ENCODE data around the gene SLC48A1.
"Not testable (repeated sequence)": the region's sequence is repeated elsewhere in the genome, so short reads cannot be mapped to it uniquely, and the experiment has no call there.

The SLC48A1 gene

DNA sequence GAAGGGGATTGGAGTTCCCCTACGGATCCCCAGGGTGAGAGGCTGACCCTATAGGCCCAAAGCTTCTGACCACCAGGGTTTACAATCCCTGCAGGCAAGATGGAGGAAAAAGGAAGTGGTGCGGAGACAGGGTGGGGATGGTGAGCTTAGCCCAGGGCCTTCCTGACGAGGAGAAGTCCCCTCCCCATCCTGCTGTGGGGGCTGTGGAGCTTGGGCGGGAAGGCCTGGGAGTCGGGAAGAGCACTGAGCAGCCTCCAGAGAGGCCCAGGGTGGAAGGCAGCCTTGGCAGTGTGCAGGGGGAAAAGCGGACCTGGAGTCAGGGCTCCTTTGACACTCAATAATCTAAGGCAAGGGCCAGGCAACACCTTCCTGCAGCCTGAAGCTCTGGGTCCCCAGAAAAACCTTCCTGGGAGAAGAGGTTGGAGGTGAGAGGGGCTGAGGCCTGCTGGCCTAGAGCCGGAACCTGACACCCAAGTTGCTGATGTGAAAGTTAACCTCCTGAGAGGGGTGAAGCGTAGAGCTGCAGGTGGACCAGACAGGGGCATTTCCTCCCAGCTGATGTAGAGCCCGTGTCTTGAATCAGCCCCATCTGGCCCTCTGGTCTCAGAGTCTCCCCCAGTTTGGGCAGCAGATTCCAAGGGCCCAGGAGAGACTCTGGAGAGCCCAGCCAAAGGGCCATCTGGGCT lies 40.6 kb downstream of the SLC48A1 start:
- no peak for DNase-seq

DNA sequence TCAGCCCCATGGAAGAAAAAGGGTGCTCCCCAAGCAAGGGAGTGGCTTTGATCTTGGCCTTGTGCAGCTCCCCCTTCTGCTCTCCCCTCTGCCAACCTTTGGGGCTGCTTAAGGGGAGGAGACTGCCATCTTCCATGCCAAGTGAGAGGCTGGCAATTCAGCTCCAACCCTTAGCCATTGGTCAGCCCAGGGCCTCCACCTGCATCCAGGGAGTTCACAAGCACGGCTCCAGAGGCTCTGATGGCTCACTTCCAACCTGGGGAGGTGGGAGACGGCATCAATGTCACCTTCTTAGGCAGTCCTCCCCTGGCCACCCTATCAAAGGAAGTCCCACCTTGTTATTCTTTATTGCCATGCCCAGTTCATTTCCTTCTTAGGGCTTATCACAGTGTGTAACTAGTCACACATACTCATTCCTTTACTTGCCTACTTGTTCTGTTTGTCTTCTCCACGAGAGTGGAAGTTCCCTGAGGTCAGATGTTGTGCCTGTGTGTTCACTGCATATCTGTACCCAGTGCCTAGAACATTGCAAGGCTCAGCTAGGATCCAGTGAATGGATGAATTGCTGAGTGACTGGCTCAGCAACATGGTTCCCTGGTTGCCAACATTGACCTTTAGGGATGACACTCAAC lies 41.6 kb downstream of the SLC48A1 start:
- DNase-seq = no peak

DNA sequence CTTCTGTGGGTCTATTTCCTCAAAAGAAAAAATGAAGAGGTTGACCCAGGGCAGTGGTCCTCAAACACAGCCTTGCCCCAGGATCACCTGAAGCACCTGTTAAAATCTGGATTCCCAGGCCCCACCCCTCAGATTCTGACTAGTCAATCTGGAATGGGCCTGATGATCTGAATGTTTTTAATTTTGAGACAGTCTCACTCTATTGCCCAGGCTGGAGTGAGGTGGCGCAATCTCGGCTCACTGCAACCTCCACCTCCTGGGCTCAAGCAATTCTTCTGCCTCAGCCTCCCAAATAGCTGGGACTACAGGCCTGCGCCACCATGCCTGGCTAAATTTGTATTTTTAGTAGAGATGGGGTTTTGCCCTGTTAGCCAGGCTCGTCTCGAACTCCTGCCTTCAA lies 42.4 kb downstream of the SLC48A1 start:
- not testable (repeated sequence) for DNase-seq

DNA sequence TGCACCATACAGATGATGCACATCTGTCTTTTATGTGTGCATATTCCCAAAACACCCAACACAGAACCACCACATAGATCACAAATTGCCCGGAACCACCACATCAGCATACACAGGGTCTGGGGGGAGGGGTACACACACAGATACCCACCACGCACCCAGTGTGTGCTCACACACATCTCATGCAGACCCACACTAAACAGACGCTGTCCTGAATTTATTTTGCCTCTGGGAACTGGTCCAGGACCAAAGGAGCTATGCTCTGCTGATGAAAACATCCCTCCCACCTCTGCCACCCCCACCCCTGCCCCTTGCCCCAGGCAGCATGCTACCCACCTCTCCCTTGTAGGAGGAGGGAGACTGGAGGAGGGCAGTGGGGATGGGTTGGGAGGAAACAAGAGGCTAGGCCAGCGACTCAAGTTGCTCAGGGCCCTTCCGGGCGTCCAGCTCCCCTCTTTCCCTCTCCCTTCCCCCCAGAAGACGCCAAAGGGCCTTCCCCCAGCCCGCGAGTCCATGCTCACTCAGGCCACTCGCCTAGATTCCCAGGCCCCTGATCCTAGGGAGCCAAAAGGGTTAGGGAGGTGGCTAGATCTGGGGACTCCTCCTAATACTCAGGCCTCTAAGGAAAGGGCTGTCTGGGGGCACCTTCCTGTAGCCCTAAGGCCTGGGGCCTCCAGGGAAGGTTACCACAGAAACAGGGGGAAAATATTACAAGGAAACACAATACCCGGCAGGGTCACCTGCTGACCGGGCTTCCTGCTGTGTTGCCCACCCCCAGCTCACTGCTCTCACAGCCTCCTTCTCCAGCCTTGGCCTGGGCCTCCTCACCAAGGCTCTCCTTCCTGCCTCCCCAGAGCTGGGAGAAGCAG lies 43.6 kb downstream of the SLC48A1 start:
- no peak for DNase-seq

DNA sequence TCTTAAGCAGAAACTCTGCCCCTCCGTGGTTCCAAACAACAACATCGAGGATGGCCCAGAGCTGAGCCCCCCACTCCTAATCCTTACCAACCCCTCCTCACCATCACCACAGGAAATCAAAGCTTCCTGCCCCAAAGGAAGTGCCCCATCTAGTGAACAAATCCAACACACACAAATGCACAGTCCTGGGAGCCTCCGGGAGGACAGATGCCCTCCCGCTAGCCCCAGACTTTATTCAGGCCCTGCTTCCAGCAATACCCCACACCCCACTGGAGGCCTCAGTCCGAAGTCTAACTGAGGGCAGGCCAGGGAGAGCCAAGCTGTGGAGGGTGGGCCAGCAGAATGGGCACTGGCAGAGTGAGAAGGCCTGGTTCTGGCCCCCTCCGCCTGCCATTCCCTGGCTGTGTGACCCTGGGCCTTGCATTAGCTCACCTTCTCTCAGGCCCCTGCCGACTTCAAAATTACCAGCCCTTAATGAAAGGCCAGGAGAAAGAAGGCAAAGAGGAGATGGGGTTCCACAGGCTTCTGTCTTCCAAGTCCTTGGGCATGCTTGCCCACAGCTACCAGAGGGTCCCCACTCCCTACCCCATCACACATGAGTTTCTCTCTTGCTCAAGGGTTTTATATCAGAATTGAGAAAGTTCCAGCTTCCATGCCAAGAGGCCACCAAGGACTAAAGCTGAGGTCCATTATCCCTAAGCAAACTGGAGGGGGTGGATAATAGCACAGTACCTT lies 44.4 kb downstream of the SLC48A1 start:
- no peak for DNase-seq

DNA sequence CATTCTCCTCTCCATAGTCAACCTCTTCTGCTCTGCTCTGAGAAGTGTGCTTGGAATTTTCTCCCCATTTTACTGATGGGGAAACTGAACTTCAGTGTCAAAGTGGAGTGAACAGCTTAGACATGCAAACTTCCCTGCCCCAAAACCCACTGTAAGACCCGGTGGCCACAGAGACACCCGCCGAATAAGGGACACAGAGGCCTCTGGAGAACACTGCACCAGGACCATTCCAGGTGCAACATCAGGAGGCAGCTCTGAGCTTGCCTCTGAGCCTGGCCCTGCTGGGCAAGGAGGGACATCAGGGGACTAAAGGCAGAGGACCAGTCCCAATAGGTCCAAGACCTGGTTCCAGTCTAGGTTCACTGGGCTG lies 45.0 kb downstream of the SLC48A1 start:
- DNase-seq = no peak

DNA sequence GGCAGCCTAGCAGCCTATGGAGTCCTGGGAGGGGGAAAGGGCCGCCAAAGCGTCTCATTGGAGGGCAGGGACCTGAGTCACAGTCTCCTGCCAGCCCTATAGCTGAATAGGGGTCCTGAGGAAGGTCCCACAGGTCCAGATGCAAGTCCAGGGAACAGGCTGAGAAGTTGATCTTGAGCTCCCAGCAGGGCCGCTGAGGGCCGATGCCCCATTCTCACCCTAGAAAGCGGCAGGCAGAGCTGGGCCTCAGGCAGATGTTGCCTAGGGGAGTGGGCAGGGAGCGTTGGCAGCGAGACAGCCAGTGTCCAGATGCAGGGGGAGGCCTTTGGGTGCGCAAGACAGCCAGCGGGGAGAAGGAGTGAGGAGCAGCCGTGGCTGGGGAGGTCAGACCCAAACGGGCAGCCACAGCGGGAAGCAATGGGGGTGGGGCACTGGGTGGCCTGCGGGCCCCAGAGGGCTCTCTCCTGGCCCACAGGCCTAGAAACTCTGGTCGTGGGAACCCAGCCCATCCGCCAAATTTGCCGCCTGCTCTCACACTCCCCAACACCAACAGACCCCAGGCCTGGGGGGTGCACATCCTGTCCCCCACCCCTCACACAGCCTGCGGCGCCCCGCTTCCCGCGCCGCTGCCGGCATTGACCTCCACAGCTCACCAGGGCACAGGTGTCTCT lies 45.6 kb downstream of the SLC48A1 start:
- DNase-seq = no peak

DNA sequence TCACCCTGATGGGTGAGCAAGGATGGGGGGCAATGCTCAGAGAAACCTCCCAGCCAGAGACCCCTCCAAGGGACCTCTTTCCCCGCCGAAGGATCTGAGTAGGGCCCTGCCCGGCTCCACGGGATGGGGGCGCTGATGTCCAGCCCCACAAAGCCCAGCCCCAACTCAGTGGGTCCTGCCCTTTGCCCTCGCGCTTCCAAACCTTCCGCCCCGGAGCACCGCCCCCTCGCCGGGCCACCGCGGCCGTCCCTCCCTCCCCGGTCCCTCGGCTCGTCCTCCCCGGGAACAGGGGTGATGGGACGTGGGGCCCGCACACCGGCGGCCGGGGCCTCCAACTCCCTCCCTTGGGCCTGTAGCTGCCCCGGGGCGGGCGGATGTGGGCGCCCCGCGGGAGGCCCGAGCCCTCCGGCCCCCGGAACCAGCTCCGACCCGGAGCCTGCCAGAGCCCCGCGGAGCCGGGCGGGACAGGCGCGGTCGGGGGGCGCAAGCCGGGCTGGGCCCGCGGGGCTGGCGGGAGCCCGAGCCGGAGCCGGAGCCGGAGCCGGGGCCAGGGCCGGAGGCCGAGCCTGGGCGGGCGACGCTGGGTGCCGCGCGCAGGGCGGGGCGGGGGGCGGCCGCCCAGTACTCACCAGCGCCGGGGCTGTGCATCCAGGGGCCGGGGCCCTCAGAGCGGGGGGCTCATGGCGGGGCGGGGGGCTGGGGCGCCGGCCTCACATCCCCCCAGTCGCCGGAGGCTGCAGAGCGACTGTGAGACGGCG lies 46.3 kb downstream of the SLC48A1 start:
- DNase-seq = no peak

DNA sequence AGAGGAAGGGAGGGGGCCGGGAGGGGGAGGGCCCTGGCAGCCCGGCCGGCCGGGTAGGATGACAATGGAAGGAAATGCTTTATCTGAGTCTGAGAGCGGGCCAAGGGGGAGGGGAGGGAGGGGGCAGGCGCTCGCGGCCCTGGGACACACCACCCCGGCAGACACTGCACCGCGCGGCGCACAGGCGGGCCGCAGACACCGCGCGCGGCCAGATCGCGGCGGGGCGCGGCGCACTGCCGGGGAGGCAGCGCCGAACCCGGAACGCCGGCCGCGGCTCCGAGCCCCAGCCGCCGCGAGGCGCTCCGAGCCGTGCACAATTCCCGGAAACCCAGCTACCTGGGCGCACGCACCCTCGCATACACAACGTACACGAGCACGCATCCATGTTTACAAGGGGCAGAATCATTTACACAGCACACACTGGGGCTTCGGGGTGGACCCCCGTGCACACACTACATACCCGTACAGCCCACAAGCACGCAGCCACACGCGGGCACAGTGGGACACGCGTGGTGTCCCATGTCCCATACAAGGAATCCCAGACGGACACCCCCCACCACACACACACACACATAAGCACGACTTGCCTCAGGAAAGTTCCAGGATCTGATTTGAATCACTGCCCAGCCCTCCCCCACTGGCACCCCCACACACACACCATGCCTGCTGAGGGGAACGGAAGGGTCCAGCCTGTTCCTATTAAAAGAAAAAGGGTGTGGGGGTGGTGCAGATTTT lies 47.0 kb downstream of the SLC48A1 start, which contains the start of gene HDAC7:
Gene HDAC7, minus strand, starts transcription at position 8 of the 735 bp plus-strand sequence. CDS start 118 bp downstream, outside the sequence.
- peak; percentile 31 to 47 for DNase-seq

DNA sequence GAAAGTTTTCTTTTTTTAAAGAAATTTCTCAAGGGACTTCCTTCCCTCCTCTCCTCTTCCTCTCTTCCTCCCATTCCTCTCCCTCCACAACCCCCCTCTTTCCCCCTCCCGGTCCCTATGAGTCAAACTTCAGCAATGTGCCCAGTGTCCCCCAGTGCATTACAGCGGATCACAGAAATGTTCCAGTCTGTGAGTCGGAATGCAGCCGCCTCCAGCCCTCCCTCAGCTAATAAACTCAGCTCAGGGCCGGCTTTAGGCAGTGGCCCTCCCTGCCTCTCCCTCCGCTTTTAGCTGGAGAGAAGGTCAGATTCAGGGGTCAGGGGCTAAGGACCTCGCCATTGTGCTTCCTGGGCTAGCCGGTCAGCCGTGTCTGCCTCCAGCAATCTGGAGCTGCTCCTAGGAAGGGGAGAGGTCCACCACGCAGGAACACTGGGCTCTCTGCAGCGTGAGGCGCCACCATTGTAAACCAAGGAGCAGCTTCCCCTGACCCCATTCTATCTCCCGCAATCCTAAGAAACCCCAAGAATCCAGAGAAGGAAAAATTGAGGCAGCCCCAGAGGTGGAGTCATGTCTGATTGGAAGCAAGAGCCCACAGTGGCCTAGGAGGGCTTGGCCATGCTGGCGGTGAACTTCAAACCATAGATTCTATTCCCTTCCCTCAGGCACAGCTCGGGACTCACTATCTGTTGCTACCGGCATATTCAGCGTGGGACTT lies 47.8 kb downstream of the SLC48A1 start:
- DNase-seq = no peak

DNA sequence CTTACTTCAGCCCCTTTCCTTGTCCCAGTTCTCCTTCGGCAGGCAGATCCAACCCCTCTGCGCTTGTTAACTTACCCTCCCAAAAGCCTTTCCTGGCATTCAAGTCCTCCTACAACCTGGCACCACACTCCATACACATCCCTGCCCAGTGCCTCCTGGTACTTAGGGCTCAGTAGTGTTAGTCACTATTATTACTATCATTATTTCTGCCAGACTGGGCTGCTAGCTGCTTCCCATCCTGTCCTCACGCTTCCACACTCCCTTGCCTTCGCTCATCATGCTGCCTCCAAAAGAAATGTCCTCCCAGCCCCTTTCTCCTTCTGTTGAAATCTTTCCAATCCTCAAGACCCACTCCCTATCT lies 48.3 kb downstream of the SLC48A1 start:
- DNase-seq = no peak

DNA sequence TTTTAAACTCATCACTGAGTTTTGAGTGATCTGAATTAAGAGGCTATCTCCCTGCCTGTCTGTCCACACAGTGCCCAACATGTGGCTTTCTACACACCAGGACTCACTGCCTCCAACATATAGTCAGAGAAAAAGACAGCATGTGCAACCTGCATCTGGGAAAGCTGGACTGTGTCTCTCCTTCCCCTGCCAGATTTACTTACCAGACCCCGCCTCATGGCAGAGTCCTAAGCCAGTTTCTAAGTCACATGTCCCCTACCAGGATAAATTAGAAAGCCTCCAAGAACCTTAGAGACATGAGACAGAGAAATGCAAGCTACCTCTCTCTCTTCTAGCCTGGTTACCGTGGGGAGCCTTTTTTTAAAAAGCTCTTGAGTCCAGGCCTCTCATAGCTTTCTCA lies 49.4 kb downstream of the SLC48A1 start:
- DNase-seq = no peak

DNA sequence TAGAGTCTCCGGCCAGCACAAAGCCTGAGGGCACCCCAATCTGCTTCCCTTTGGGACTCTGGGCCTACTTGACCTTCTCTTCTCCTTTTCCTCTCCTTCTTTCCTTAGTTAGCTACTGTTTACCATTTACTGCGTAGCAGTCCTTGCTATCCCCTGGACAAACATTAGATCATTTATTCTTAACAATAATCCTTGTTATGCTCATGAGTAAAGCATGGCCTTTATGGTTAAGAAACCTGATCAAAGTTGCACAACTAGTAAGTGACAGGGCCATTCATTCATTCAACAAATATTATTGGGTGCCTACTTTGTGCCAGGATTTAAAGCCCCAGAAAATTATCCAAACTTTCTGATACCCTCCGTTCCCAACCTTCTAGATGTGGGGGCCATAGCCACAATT lies 49.8 kb downstream of the SLC48A1 start:
- DNase-seq = no peak

DNA sequence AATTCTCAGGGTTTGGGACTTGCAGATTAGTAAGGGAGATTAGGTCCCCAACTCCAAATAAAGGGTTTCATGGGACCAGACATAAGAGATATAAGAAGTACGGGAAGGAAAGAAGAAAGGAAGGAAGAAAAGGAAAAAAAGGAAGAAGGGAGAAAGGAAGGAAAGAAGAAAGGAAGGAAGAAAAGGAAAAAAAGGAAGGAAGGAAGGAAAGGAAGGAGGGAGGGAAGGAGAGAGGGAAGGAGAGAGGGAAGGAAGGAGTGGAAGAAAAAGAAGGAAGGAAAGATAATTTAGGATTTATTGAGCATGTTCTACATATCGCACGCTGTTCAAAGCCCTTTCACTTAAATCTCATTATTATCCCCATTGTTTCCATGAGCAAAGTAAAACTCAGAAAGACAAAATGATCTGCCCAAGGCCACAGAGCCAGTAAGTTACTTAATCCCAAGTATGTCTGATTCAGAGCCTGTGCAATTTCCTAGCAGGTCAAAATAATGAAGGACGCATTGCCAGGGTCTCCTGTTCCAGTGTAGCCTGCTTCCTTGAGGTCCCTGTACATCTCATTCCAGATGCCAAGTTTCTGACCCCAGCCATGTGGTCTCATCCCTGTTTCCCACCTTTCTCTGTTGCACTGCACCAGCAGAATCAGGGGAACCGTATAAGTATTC lies 50.5 kb downstream of the SLC48A1 start:
- DNase-seq = no peak

DNA sequence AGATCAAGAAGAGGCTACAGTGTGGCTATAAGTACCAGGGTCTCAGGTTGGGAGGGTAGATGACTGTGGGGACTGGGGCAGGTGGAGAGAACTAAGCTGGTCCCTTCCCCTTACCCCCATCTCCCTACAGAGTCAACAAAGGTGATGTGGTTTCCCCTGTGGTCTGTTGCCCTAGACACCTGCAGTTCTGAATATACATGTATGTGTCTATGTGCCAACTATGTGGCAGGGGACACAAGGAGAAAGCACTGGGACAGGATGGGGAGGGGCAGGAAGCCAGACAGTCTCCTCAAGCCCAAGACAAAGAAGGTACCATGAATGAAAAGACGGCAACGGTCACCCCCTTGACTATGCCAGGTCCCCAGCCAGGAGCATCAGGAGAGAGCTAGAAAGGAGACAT lies 51.2 kb downstream of the SLC48A1 start:
- no peak for DNase-seq

DNA sequence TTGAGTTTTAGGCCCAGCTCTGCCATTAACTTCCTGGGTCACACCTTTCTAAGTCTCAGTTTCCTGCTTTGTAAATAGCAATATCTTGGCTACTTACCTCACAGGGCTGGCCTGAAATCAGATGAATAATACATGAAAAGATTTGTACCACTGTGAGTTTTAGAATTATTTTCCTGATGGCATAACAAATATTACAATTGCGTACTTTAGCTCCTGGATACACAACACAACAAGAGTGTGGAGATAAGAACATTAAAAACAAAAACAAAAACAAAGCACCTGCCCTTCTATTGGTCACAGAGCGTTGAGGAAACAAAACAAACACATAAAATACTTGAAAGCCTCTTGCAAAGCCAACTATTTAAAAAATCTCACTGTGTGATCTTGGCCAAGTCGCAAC lies 51.6 kb downstream of the SLC48A1 start:
- DNase-seq = no peak

DNA sequence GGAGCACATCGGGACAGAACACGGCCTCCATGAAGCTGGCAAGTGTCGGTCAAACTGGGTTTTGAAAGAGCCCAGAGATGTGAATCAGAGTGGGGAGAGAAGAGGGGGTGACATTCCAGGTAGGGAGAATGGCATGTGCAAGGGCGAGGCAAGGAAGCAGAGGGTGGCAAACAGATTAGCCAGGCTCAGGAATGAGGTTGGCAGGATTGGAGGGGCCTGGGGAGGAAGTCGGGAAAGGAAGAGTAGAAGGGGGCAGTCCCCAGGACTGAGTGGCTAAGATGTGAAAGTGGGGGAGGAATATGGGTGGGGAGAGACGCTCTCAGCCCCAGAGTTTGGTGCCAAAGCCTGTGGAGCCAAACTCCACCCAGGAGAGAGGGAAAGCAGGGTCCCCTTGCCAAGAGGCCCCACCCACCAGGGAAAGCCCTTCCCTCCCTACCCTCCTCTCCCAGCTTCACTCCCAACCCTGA lies 52.2 kb downstream of the SLC48A1 start:
- no peak for DNase-seq

DNA sequence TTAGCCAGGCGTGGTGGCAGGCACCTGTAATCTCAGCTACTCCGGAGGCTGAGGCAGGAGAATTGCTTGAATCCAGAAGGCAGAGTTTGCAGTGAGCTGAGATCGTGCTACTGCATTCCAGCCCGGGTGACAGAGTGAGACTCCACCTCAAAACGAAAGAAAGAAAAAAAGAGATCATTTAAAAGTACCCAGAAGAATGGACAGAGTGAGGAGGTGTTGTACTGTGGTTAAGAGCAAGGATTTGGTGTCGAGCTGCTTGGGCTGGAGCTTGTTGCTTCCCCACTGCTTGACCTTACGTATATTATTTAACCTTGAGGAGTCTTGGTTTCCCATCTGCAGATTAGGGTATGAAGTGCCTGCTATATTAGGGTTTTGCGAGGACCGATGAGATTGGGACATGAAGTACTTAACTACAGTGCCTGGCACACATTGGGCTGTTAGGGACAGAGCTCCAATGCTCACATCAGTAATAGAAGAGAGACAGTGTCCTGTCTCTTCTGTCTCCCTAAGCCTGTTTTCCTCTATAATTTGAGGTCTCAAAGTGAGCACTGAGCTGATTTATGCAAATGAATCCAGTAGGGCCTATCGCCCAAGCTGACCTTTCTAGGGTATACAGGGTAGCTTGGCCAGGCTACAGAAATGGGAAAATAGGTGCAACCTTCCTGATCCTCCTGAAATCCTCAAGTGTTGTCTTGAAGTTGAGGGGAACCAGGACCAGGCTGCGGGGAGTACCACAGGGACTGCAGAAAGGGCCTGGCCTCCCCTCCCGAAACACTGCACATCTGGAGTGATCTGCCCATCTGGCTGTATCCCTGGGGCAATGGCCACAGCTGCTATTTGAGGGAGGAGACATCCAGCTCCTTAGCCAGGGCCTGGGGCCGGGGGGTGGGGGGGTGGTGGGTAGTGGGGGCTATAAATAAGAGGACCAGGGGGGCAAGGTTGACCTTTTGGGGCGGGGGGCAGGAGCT lies 55.3 kb downstream of the SLC48A1 start:
- no peak for DNase-seq
